H1 (cell line): Measurements from ENCODE around the gene CELF4. TPM values are rescaled to one million over a fixed set of nuclear protein-coding genes. Genes with fewer than 3 reads are reported as not detected.

Experiments
- CBX8 ChIP-seq: fragments of 300-800, 300-1000 bp; sonication (generic); IDR thresholded peaks from 2 replicates; pipeline ENCODE4 v1.7.1; 2016; ENCODE audit warnings: low read depth, low read length, borderline replicate concordance
- JUN ChIP-seq: IDR thresholded peaks from 2 replicates; pipeline ENCODE4 v1.6.1; 2011; ENCODE audit warnings: low read depth, mild to moderate bottlenecking, improper control_type of control experiment, low read length
- KDM5A ChIP-seq: fragments of 200-600 bp; IDR thresholded peaks from 2 replicates; pipeline ENCODE4 v1.7.1; 2012; ENCODE audit warnings: mild to moderate bottlenecking, low read length, inconsistent platforms, mixed read lengths
- NANOG ChIP-seq: IDR thresholded peaks from 2 replicates; pipeline ENCODE4 v1.6.1; 2011; ENCODE audit warnings: low read length, low read depth, mild to moderate bottlenecking, inconsistent platforms; ENCODE audit not compliant: insufficient read depth, poor library complexity, severe bottlenecking
- RAD21 ChIP-seq, 2 experiments: IDR thresholded peaks in 1 of 2; conservative IDR thresholded peaks in 1 of 2; 2 replicates each; pipeline ENCODE4 v1.6.1; 2011; ENCODE audit warnings: low read depth in 2 of 2, low read length in 2 of 2, improper control_type of control experiment in 1 of 2, inconsistent platforms in 1 of 2, mild to moderate bottlenecking in 1 of 2, moderate library complexity in 1 of 2
- TAF1 ChIP-seq: IDR thresholded peaks from 2 replicates; pipeline ENCODE4 v1.6.1; 2011; ENCODE audit warnings: mild to moderate bottlenecking, low read depth, low read length
- polyA plus RNA-seq, 7 experiments: library from polyadenylated mRNA; depleted of rRNA in 3 of 7; stranded (reverse) in 5 of 7; unstranded in 2 of 7; fragments of >200 nt in 5 of 7; fragments of 200-250 nt in 2 of 7; gene quantifications; 1 replicate in 5 of 7; 2 replicates in 1 of 7; 4 replicates in 1 of 7; pipeline versions ENCODE4 v1.2.1 to v1.2.3, GENCODE V29; 2011 to 2013; ENCODE audit warnings: missing spikeins in 2 of 7, mixed read lengths in 2 of 7
- total RNA-seq: library from RNA; stranded (reverse); fragmentation: NEBNext Ultra II Directional; extraction: Animal tissue kit (Norgen Biotek cat#: 25700); gene quantifications from 2 replicates; pipeline ENCODE4 v1.2.1, GENCODE V29; 2021
- TF ChIP-seq, protein P1 (sequence below), 3 experiments: IDR thresholded peaks; 1 replicate in 2 of 3; 2 replicates in 1 of 3; pipeline versions ENCODE4 v1.5.1 to v1.6.1; 2011; ENCODE audit warnings: low read length in 3 of 3, mild to moderate bottlenecking in 3 of 3, inconsistent platforms in 2 of 3, low read depth in 1 of 3, moderate library complexity in 1 of 3; ENCODE audit not compliant: insufficient read depth in 1 of 3; ENCODE audit errors: control extremely low read depth in 1 of 3

The CELF4 gene
- total and polyA plus RNA-seq, 2 of the 8 experiments (the other 6 are each of a cell fraction or from before 2014, with no cell fraction given) = 1.6 to 3.4 TPM

- TF ChIP-seq CBX8 = no peak
- no peak for TF ChIP-seq NANOG
- TF ChIP-seq TAF1 = no peak
- TF ChIP-seq, protein P1, sequence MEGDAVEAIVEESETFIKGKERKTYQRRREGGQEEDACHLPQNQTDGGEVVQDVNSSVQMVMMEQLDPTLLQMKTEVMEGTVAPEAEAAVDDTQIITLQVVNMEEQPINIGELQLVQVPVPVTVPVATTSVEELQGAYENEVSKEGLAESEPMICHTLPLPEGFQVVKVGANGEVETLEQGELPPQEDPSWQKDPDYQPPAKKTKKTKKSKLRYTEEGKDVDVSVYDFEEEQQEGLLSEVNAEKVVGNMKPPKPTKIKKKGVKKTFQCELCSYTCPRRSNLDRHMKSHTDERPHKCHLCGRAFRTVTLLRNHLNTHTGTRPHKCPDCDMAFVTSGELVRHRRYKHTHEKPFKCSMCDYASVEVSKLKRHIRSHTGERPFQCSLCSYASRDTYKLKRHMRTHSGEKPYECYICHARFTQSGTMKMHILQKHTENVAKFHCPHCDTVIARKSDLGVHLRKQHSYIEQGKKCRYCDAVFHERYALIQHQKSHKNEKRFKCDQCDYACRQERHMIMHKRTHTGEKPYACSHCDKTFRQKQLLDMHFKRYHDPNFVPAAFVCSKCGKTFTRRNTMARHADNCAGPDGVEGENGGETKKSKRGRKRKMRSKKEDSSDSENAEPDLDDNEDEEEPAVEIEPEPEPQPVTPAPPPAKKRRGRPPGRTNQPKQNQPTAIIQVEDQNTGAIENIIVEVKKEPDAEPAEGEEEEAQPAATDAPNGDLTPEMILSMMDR (IDR thresholded peaks at IDR 0.05; ENCODE audit: control extremely low read depth in 1 of 3, insufficient read depth in 1 of 3, low read depth in 1 of 3, low read length in 3 of 3) = no peak
- TF ChIP-seq KDM5A = no peak
- TF ChIP-seq JUN = no peak
- TF ChIP-seq RAD21 (IDR thresholded peaks at IDR 0.05 in 1 of 2, conservative IDR thresholded peaks at IDR 0.05 in 1 of 2; ENCODE audit: low read depth in 2 of 2, low read length in 2 of 2) = no peak
These were observed 22.3 kb downstream of the CELF4 start (continued) for GRCh38 chr18:37543321-37543720.
